SK-N-SH (cell line): Measurements from ENCODE around the gene SNRPA1.

Experiments used
- CTCF ChIP-seq: fragments of 200-600 bp; sonication (generic); IDR thresholded peaks from 2 replicates; pipeline ENCODE4 v1.6.1; 2017; ENCODE audit warnings: antibody characterized with exemption, mild to moderate bottlenecking, moderate library complexity
- ELF1 ChIP-seq: IDR thresholded peaks from 2 replicates; pipeline ENCODE4 v1.4.0; 2012
- FOSL2 ChIP-seq: IDR thresholded peaks from 2 replicates; pipeline ENCODE4 v1.4.0; 2012; ENCODE audit warnings: low read depth, mild to moderate bottlenecking, moderate library complexity, borderline replicate concordance
- REST ChIP-seq: IDR thresholded peaks from 2 replicates; pipeline ENCODE4 v1.6.1; 2012; ENCODE audit warnings: mild to moderate bottlenecking, low read depth, low read length, moderate library complexity
- TAF1 ChIP-seq: IDR thresholded peaks from 2 replicates; pipeline ENCODE4 v1.6.1; 2012; ENCODE audit warnings: low read depth, mild to moderate bottlenecking, low read length, moderate library complexity, borderline replicate concordance

GRCh38 chr15:101322854-101323477 is 27.9 kb upstream of the SNRPA1 start:
- TF ChIP-seq TAF1 (no peak), FOSL2 (no peak), CTCF (no peak), REST (no peak), ELF1 (no peak)
